GM23338 (cell line): ENCODE measurements around the gene INPP5A. TPM values are rescaled to one million over a fixed set of nuclear protein-coding genes. Genes with fewer than 3 reads are reported as not detected.

Experiments used
- ATAC-seq: fragments of 200-7000 bp; cut with Tn5 transposase; 3 replicates; pipeline ENCODE4 v1.9.1; 2020
- DNase-seq: peaks from one replicate; pipeline ENCODE4 v3.0.0-alpha.2; 2015; ENCODE audit warnings: low spot score
- H2AFZ ChIP-seq: fragments of 200-600 bp; sonication (generic); 2 replicates; pipeline ENCODE4 v1.8.0; 2016; ENCODE audit warnings: antibody characterized with exemption, mild to moderate bottlenecking, moderate library complexity
- H3F3A ChIP-seq: fragments of 200-600 bp; sonication (generic); replicated peaks from 2 replicates; pipeline ENCODE4 v1.8.0; 2017; ENCODE audit warnings: antibody characterized with exemption, mixed run types, low read depth
- H3K27ac ChIP-seq: fragments of 200-600 bp; sonication (generic); 2 replicates; pipeline ENCODE4 v1.6.1; 2016; ENCODE audit warnings: low read depth
- H3K27me3 ChIP-seq: fragments of 200-600 bp; sonication (generic); 2 replicates; pipeline ENCODE4 v1.8.0; 2016; ENCODE audit warnings: mild to moderate bottlenecking, mixed run types, moderate library complexity; ENCODE audit not compliant: insufficient read depth
- H3K36me3 ChIP-seq: fragments of 200-600 bp; sonication (generic); 2 replicates; pipeline ENCODE4 v1.8.0; 2016; ENCODE audit warnings: mild to moderate bottlenecking; ENCODE audit not compliant: insufficient read depth
- H3K4me1 ChIP-seq: fragments of 200-600 bp; sonication (generic); 2 replicates; pipeline ENCODE4 v1.8.0; 2016; ENCODE audit warnings: mild to moderate bottlenecking, moderate library complexity; ENCODE audit not compliant: insufficient read depth
- H3K4me2 ChIP-seq: fragments of 200-600 bp; sonication (generic); 2 replicates; pipeline ENCODE4 v1.7.1; 2017; ENCODE audit warnings: mixed run types
- H3K4me3 ChIP-seq: fragments of 200-600 bp; sonication (generic); 2 replicates; pipeline ENCODE4 v1.6.1; 2016; ENCODE audit warnings: mixed run types
- H3K79me2 ChIP-seq: fragments of 200-600 bp; sonication (generic); replicated peaks from 2 replicates; pipeline ENCODE4 v1.8.0; 2017; ENCODE audit warnings: mild to moderate bottlenecking; ENCODE audit not compliant: insufficient read depth
- H3K9me2 ChIP-seq: fragments of 200-600 bp; sonication (generic); 2 replicates; pipeline ENCODE4 v1.8.0; 2017; ENCODE audit not compliant: insufficient read depth
- H4K20me1 ChIP-seq: fragments of 200-600 bp; sonication (generic); replicated peaks from 2 replicates; pipeline ENCODE4 v1.8.0; 2017; ENCODE audit warnings: mild to moderate bottlenecking; ENCODE audit not compliant: insufficient read depth
- H3K27ac Mint-ChIP-seq: 2 replicates; pipeline ENCODE4 v1.8.0; 2020; ENCODE audit warnings: inconsistent platforms, mild to moderate bottlenecking, moderate library complexity, mixed read lengths
- H3K27me3 Mint-ChIP-seq: 3 replicates; pipeline ENCODE4 v1.8.0; 2022; ENCODE audit warnings: low read depth, mild to moderate bottlenecking, moderate library complexity, mixed read lengths, inconsistent platforms; ENCODE audit not compliant: insufficient read depth, poor library complexity
- H3K36me3 Mint-ChIP-seq: 3 replicates; pipeline ENCODE4 v1.8.0; 2021; ENCODE audit warnings: low read depth, mild to moderate bottlenecking, inconsistent platforms, moderate library complexity, mixed read lengths
- H3K4me1 Mint-ChIP-seq: 3 replicates; pipeline ENCODE4 v1.8.0; 2020; ENCODE audit warnings: mild to moderate bottlenecking, inconsistent platforms, mixed read lengths
- H3K4me3 Mint-ChIP-seq: 3 replicates; pipeline ENCODE4 v1.8.0; 2021; ENCODE audit warnings: moderate library complexity, mild to moderate bottlenecking, inconsistent platforms, mixed read lengths
- H3K9me3 Mint-ChIP-seq: 3 replicates; pipeline ENCODE4 v1.8.0; 2020; ENCODE audit warnings: moderate library complexity, mild to moderate bottlenecking, inconsistent platforms, mixed read lengths
- EZH2 ChIP-seq: fragments of 200-600 bp; sonication (generic); IDR thresholded peaks from one replicate; pipeline ENCODE4 v1.8.0; 2017; ENCODE audit warnings: antibody characterized with exemption, mild to moderate bottlenecking, low read depth; ENCODE audit not compliant: unreplicated experiment
- EZH2phosphoT487 ChIP-seq: fragments of 200-600 bp; sonication (generic); IDR thresholded peaks from one replicate; pipeline ENCODE4 v1.8.1; 2018; ENCODE audit warnings: antibody characterized with exemption; ENCODE audit not compliant: unreplicated experiment
- JUNB ChIP-seq: IDR thresholded peaks from one replicate; pipeline ENCODE4 v1.6.1; 2016; ENCODE audit warnings: antibody characterized with exemption; ENCODE audit not compliant: unreplicated experiment
- POLR2AphosphoS5 ChIP-seq: IDR thresholded peaks from 2 replicates; pipeline ENCODE4 v1.6.1; 2016; ENCODE audit warnings: antibody characterized with exemption, low read depth
- ZNF114 ChIP-seq: fragments of 250-450 bp; sonication (Bioruptor Pico); IDR thresholded peaks from 2 replicates; pipeline ENCODE4 v1.5.0; 2020; ENCODE audit warnings: mild to moderate bottlenecking, moderate library complexity
- ZNF331 ChIP-seq: fragments of 250-450 bp; sonication (Bioruptor Pico); IDR thresholded peaks from 2 replicates; pipeline ENCODE4 v1.5.0; 2020; ENCODE audit warnings: low read depth, mild to moderate bottlenecking, moderate library complexity
- polyA plus RNA-seq: library from polyadenylated mRNA; unstranded; fragments of >200 nt; fragmentation: Nextera tagmentation; extraction: Ambion mirVana; gene quantifications from 2 replicates; pipeline ENCODE4 v1.2.1, GENCODE V29; 2016
- total RNA-seq: library from RNA; depleted of rRNA; stranded (reverse); fragments of >200 nt; shearing (Covaris generic); gene quantifications from 2 replicates; pipeline ENCODE4 v1.2.3, GENCODE V29; 2014
- TF ChIP-seq, protein P1 (sequence below): IDR thresholded peaks from 2 replicates; pipeline ENCODE4 v1.6.1; 2016; ENCODE audit warnings: antibody characterized with exemption

INPP5A gene
- total and polyA plus RNA-seq, 2 experiments from 2014 or later = 5.9 to 40.6 TPM

DNA sequence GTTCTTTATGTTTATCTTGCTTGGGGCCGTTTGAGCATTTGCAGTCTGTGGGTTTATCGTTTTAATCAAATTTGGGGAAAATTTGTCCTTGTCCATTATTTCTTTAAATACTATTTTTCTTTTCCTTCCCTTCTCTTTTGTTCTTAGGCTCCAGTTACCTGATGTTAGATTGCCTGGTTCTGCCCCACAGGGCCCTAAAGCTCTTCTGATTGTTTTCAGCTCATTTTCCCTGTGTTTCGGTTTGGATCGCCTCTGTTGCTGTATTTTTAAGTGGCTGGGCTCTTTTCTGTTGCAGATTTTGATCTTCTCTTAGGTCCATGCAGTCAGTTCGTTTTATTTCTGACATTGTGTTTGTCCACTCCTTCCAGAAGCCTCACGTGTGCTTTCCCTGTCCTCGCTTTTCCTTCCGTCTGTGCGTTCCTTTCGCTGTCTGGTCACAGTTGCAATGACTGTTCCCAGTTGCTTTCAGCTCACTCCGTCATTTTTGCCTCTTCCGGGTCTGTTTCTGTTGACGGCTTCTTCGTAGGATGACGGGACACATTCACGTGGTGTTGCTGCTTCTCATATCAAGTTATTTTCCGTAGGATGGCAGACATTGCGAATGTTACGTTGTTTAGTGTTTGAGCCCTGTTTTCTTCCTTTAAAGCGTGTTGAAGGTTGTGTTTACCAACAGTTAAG is 111.4 kb downstream of the INPP5A start:
- no peaks in the 10 kb centered on the region for H3K9me3 Mint-ChIP-seq
- Histone ChIP-seq H3K4me2 (no peak overlapping the region), H3K27ac (no peak overlapping the region), H3K4me3 (no peak overlapping the region), H3K27me3 (no peaks in the 10 kb centered on the region), H3F3A (no peaks in the 10 kb centered on the region), H3K36me3 (no peaks in the 10 kb centered on the region; the same call in 1 of the 2 replicates), H3K4me1 (no peaks in the 10 kb centered on the region), H2AFZ (no peak overlapping the region), H4K20me1 (no peaks in the 10 kb centered on the region), H3K79me2 (no peaks in the 10 kb centered on the region), H3K9me2 (no peaks in the 10 kb centered on the region)
- DNase-seq (no peak), ATAC-seq (no peak)
- peaks cover 3% of the 10 kb centered on the region; the same call in 2 of the 3 replicates for H3K4me1 Mint-ChIP-seq
- no peaks in the 10 kb centered on the region for H3K36me3 Mint-ChIP-seq
- no peak overlapping the region for H3K4me3 Mint-ChIP-seq
- H3K27ac Mint-ChIP-seq = no peak overlapping the region
- H3K27me3 Mint-ChIP-seq = peaks cover 3% of the 10 kb centered on the region
- no peak for TF ChIP-seq ZNF331 (CRISPR knock-in tag)
- TF ChIP-seq, protein P1, sequence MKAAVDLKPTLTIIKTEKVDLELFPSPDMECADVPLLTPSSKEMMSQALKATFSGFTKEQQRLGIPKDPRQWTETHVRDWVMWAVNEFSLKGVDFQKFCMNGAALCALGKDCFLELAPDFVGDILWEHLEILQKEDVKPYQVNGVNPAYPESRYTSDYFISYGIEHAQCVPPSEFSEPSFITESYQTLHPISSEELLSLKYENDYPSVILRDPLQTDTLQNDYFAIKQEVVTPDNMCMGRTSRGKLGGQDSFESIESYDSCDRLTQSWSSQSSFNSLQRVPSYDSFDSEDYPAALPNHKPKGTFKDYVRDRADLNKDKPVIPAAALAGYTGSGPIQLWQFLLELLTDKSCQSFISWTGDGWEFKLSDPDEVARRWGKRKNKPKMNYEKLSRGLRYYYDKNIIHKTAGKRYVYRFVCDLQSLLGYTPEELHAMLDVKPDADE = no peak
- TF ChIP-seq POLR2AphosphoS5 = no peak
- TF ChIP-seq JUNB = no peak

DNA sequence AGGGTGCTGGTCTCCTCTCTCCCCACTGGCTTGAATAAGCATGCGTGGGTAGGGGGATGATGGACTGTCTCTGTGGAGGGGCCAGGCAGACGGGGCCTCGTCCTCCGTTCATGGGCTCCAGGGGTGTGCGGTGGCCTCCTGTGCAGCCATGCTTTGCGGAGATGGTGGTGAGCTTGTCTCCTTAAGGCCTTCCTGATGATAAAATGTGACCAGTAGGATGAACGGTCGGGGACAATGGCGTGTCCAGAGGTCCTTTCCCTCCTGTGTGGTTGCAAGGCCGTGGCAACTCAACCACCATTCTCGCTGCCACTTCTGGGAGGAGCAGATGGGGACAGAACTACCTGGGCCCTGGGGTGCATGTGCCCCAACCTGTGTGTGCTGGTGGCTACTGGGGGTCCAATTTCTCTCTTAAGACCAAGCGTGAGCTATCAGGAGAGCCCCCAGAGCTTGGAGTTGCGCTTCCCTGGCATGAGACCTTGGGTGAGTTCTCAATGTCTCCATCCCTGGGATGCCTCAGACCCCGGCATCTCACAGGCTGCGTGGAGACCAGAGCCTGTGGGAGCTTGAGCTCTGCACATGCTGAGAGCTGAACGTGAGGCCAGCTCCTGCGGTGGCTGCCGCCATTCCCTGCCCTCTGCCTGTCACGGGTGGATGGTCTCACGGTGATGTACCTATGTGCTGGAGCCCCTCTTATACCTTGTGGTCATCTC is 112.2 kb downstream of the INPP5A start:
- Histone ChIP-seq H3K4me2 (no peak overlapping the region), H3K4me3 (no peak overlapping the region), H3K9me2 (no peaks in the 10 kb centered on the region), H3K27ac (no peak overlapping the region), H2AFZ (no peak overlapping the region), H3K36me3 (no peaks in the 10 kb centered on the region; the same call in 1 of the 2 replicates), H3K27me3 (no peaks in the 10 kb centered on the region), H3K79me2 (no peaks in the 10 kb centered on the region), H3F3A (no peaks in the 10 kb centered on the region), H4K20me1 (no peaks in the 10 kb centered on the region), H3K4me1 (no peaks in the 10 kb centered on the region)
- Mint-ChIP-seq H3K27ac (no peak overlapping the region), H3K4me3 (no peak overlapping the region), H3K27me3 (peaks cover 5% of the 10 kb centered on the region), H3K9me3 (no peaks in the 10 kb centered on the region), H3K36me3 (no peaks in the 10 kb centered on the region), H3K4me1 (peaks cover 3% of the 10 kb centered on the region; the same call in 2 of the 3 replicates)
- ATAC-seq (no peak), DNase-seq (no peak)
- TF ChIP-seq EZH2phosphoT487 = no peak
- TF ChIP-seq EZH2 = no peak
- no peak for TF ChIP-seq POLR2AphosphoS5
- no peak for TF ChIP-seq ZNF114 (CRISPR knock-in tag)
- TF ChIP-seq JUNB = no peak
